ENCODE results near the gene RBPJ. TPM values are rescaled to one million over a fixed set of nuclear protein-coding genes. Genes with fewer than 3 reads are reported as not detected.

Gene RBPJ
- total and polyA plus RNA-seq, 10 donors = 18.4 to 91.9 (median 77.9) TPM

DNA sequence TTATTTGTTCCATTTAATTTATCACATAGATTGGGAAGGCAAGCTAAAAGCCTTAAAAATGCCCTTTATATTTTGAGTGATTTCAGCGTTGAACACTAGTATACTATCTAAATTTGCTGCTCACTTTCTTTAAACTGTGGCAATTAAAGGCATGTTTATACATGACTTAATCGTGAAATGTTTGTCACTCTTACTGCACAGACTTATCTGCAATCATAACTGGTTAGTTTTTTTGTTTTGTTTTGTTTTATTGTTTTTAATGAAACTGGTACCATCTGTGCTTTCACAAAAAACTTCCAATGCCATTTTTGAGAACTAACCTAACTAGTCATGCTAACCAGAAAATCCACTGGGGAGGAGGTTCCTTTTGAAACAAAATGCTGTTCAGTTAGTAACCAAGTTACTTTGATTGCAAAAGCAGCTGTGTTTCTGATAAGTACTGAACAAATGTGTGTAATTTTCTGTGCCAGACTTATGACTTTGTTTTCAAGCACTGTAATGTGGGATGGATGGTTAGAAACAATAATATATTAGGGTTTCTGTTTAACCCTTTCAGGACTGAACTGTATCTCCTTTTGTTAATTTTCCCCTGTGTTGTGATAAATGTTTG is 113.3 kb downstream of the RBPJ start:
- no peak for DNase-seq
- H3K4me3 ChIP-seq = no peak overlapping the region
- intact Hi-C loops (cut with DNase I; ENCODE audit: low total_unique reads) = no loop called here
- H3K4me1 ChIP-seq = no peaks in the 10 kb centered on the region
- H3K27me3 ChIP-seq (replicated peaks in 1 of 7) = no peaks in the 10 kb centered on the region
- no peak overlapping the region for H3K27ac ChIP-seq
- TF ChIP-seq, protein P1, sequence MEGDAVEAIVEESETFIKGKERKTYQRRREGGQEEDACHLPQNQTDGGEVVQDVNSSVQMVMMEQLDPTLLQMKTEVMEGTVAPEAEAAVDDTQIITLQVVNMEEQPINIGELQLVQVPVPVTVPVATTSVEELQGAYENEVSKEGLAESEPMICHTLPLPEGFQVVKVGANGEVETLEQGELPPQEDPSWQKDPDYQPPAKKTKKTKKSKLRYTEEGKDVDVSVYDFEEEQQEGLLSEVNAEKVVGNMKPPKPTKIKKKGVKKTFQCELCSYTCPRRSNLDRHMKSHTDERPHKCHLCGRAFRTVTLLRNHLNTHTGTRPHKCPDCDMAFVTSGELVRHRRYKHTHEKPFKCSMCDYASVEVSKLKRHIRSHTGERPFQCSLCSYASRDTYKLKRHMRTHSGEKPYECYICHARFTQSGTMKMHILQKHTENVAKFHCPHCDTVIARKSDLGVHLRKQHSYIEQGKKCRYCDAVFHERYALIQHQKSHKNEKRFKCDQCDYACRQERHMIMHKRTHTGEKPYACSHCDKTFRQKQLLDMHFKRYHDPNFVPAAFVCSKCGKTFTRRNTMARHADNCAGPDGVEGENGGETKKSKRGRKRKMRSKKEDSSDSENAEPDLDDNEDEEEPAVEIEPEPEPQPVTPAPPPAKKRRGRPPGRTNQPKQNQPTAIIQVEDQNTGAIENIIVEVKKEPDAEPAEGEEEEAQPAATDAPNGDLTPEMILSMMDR (IDR thresholded peaks at IDR 0.05 in 8 of 11, conservative IDR thresholded peaks at IDR 0.05 in 3 of 11) = no peak
- TF ChIP-seq POLR2A (IDR thresholded peaks at IDR 0.05) (no peak), POLR2AphosphoS5 (IDR thresholded peaks at IDR 0.05) (no peak)
- WGBS, 5 donors = 86 to 91% (median 90%) methylated on average over 2 of the region's 2 CpGs
- H3K9me3 ChIP-seq = no peaks in the 10 kb centered on the region
- H3K36me3 ChIP-seq = peaks cover 0 to 100% (median 38%) of the 10 kb centered on the region in 6 donors

DNA sequence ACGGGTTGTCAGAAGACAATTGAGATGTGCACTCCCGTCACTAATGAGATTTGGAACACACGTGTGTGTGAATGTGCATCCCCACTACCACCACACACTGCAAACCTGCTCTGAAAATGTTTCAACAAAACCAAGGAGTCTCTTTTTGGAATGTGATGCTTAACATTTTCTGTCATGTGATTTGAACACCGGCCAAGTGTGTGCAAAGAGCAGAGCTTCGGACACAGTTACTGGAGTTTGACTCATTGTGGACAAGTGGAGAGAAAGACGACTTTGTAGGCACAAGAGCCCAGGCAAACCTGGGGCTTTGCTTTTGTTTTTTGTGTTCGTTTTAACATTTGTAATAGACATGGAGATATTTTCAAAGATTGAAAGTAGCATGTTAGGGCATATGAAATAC is 120.3 kb downstream of the RBPJ start:
- 78 to 86% (median 83%) methylated on average over 7 of the region's 7 CpGs for WGBS, 5 donors
- H3K9me3 ChIP-seq = peaks cover 0 to 9% (median 0%) of the 10 kb centered on the region in 8 donors
- H3K4me1 ChIP-seq = peaks cover 0 to 3% (median 0%) of the 10 kb centered on the region in 6 donors
- DNase-seq = no peak
- H3K36me3 ChIP-seq = peaks cover 0 to 30% (median 8%) of the 10 kb centered on the region in 6 donors
- TF ChIP-seq, protein P1 (IDR thresholded peaks at IDR 0.05 in 8 of 11, conservative IDR thresholded peaks at IDR 0.05 in 3 of 11) = no peak
- TF ChIP-seq POLR2A (IDR thresholded peaks at IDR 0.05) (no peak), POLR2AphosphoS5 (IDR thresholded peaks at IDR 0.05) (no peak)
- H3K27me3 ChIP-seq (replicated peaks in 1 of 7) = no peaks in the 10 kb centered on the region
- no peak overlapping the region for H3K4me3 ChIP-seq
- no peak overlapping the region for H3K27ac ChIP-seq
- intact Hi-C loops (cut with DNase I; ENCODE audit: low total_unique reads) = no loop called here

DNA sequence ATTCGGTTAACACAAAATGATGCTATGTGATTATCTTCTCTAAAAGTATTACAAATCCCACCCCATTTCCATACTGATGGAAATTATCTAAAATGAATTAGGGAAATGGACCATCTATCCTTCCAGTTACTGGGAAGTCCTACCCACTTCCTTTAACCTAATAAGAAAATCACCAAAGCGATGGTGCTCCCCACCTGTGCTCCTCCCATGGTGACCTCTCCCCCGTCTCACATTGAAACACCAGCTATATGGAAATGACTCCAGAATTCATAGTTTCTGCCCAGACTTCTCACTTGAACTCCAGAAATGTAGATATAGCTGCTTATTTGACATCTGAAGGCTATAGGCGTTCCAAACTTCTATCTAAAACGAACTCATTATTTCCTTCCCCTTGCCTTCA is 121.0 kb downstream of the RBPJ start:
- no peaks in the 10 kb centered on the region for H3K27me3 ChIP-seq (replicated peaks in 1 of 7)
- 92 to 97% (median 95%) methylated on average over 5 of the region's 5 CpGs for WGBS, 5 donors

DNA sequence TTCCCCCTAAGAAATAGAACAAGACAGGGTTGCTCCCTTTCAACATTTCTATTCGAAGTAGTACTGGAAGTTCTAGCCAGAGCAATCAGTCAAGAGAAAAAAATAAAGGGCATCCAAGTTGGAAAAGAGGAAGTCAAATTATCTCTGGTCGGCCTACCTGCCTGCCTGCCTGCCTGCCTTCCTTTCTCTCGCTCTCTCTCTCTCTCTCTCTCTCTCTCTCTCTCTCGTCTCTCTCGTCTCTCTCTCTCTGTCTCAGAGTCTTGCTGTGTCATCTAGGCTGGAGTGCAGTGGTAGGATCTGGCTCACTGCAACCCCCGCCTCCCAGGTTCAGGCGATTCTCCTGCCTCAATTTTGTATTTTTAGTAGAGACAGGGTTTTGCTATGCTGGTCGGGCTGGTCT is 126.6 kb downstream of the RBPJ start:
- H3K4me1 ChIP-seq = no peaks in the 10 kb centered on the region
- TF ChIP-seq, protein P1 (IDR thresholded peaks at IDR 0.05 in 8 of 11, conservative IDR thresholded peaks at IDR 0.05 in 3 of 11) = no peak
- TF ChIP-seq POLR2AphosphoS5 (IDR thresholded peaks at IDR 0.05) (no peak), POLR2A (IDR thresholded peaks at IDR 0.05) (no peak)
- intact Hi-C loops (cut with DNase I; ENCODE audit: low total_unique reads) = no loop called here
- no peaks in the 10 kb centered on the region for H3K27me3 ChIP-seq (replicated peaks in 1 of 7)
- WGBS, 5 donors = 63 to 79% (median 77%) methylated on average over 5 to 8 of the region's 8 CpGs
- no peaks in the 10 kb centered on the region for H3K36me3 ChIP-seq
- no peak overlapping the region for H3K4me3 ChIP-seq
- H3K9me3 ChIP-seq = peaks cover 0 to 9% (median 0%) of the 10 kb centered on the region in 8 donors
- no peak overlapping the region for H3K27ac ChIP-seq
- no peak for DNase-seq

More for the DNA sequence above, 121.0 kb downstream of the RBPJ start:
- DNase-seq = no peak
- H3K27ac ChIP-seq = no peak overlapping the region
- H3K9me3 ChIP-seq = peaks cover 0 to 9% (median 0%) of the 10 kb centered on the region in 8 donors
- peaks cover 0 to 3% (median 0%) of the 10 kb centered on the region in 6 donors for H3K4me1 ChIP-seq
- H3K4me3 ChIP-seq = no peak overlapping the region
- intact Hi-C loops (cut with DNase I; ENCODE audit: low total_unique reads) = no loop called here
- peaks cover 0 to 23% (median 6%) of the 10 kb centered on the region in 6 donors for H3K36me3 ChIP-seq
- TF ChIP-seq POLR2AphosphoS5 (IDR thresholded peaks at IDR 0.05) (no peak), POLR2A (IDR thresholded peaks at IDR 0.05) (no peak)
- TF ChIP-seq, protein P1 (IDR thresholded peaks at IDR 0.05 in 8 of 11, conservative IDR thresholded peaks at IDR 0.05 in 3 of 11) = no peak

Data from spleen (tissue), 11 donors.